Neural crest cell (in vitro differentiated cells): ENCODE measurements around the gene TMEM114. TPM values are rescaled to one million over a fixed set of nuclear protein-coding genes. Genes with fewer than 3 reads are reported as not detected.

ENCODE experiments used
- DNase-seq: peaks from one replicate; pipeline ENCODE4 v3.0.0; 2021; ENCODE audit warnings: low read depth, mixed read lengths, low spot score
- H3K27ac Mint-ChIP-seq: one replicate; pipeline ENCODE4 v1.8.0; 2021; ENCODE audit warnings: mild to moderate bottlenecking, mixed read lengths; ENCODE audit not compliant: unreplicated experiment
- H3K27me3 Mint-ChIP-seq: 2 replicates; pipeline ENCODE4 v1.8.0; 2021; ENCODE audit warnings: low read depth, mild to moderate bottlenecking, mixed read lengths
- H3K36me3 Mint-ChIP-seq: 2 replicates; pipeline ENCODE4 v1.8.0; 2021; ENCODE audit warnings: low read depth, mild to moderate bottlenecking, mixed read lengths
- H3K4me1 Mint-ChIP-seq: 2 replicates; pipeline ENCODE4 v1.8.0; 2021; ENCODE audit warnings: mixed read lengths
- H3K4me3 Mint-ChIP-seq: one replicate; pipeline ENCODE4 v1.8.0; 2021; ENCODE audit warnings: mild to moderate bottlenecking, mixed read lengths
- H3K9me3 Mint-ChIP-seq: 2 replicates; pipeline ENCODE4 v1.8.0; 2021; ENCODE audit warnings: mixed read lengths
- CTCF ChIP-seq: fragments of 200-600 bp; sonication (generic); conservative IDR thresholded peaks from 2 replicates; pipeline ENCODE4 v1.5.0; 2021; ENCODE audit warnings: antibody characterized with exemption, mild to moderate bottlenecking
- total RNA-seq: library from RNA; stranded (reverse); gene quantifications from 2 replicates; pipeline ENCODE4 v1.2.1, GENCODE V29; 2021

The TMEM114 gene
- total RNA-seq, 1 donor from 2014 or later = not detected

- DNase-seq = no peak
- TF ChIP-seq CTCF = no peak
- H3K9me3 Mint-ChIP-seq = no peaks in the 10 kb centered on the region
- peaks cover 51% of the 10 kb centered on the region for H3K27me3 Mint-ChIP-seq
- H3K4me1 Mint-ChIP-seq = peaks cover 12% of the 10 kb centered on the region
- no peak overlapping the region for H3K27ac Mint-ChIP-seq
- H3K36me3 Mint-ChIP-seq = no peaks in the 10 kb centered on the region
- H3K4me3 Mint-ChIP-seq = no peak overlapping the region
Measured at GRCh38 chr16:8587065-8587464, 3.2 kb downstream of the TMEM114 start.

DNA sequence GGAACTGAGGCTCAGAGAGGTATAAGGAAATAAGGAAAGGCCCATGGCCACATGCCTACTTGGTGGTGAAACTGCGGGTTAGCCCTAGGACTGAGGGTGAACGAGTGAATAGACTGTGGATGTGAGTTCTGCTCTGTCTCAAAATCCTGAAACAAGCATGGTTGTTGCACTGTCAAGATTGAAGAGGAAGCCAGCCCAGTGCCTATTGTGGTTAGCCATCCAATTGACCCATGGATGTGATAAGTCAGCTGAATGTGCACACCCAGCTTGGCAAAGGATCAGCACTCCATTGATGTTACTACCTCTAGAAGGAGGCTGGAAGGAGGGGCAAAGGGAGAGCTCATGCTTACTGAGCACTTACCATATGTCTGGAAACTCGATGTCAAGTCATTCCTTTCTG is 4.5 kb downstream of the TMEM114 start:
- Mint-ChIP-seq H3K9me3 (no peaks in the 10 kb centered on the region), H3K27me3 (peaks cover 51% of the 10 kb centered on the region), H3K4me3 (no peak overlapping the region), H3K4me1 (peaks cover 15% of the 10 kb centered on the region), H3K27ac (no peak overlapping the region), H3K36me3 (no peaks in the 10 kb centered on the region)
- no peak for TF ChIP-seq CTCF
- no peak for DNase-seq

- DNase-seq = no peak
- H3K27me3 Mint-ChIP-seq = peaks cover 51% of the 10 kb centered on the region
- H3K4me1 Mint-ChIP-seq = peaks cover 13% of the 10 kb centered on the region
- no peak for TF ChIP-seq CTCF
- H3K9me3 Mint-ChIP-seq = no peaks in the 10 kb centered on the region
- H3K27ac Mint-ChIP-seq = no peak overlapping the region
- no peak overlapping the region for H3K4me3 Mint-ChIP-seq
- H3K36me3 Mint-ChIP-seq = no peaks in the 10 kb centered on the region
Measured at GRCh38 chr16:8585041-8585440, 5.3 kb downstream of the TMEM114 start.

DNA sequence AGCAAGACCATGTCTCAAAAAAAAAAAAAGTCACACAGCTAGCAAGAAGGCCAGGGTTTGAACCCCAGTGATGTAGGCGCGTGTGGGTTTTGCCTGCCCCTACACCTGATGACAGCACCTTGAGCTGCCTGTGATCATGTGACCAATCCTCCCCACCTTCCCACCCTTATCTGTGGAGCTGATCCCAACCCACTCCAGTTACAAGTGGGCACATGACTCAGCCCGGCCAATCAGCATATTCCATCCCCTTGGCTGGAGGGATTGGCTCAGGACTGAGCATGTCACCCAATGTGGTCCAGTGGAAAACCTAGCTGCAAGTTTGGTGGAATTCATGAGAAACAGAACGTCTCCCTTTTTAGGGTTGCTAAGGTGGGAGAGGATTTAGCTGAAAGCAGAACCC is 6.6 kb downstream of the TMEM114 start:
- DNase-seq = no peak
- TF ChIP-seq CTCF = no peak
- Mint-ChIP-seq H3K27me3 (peaks cover 42% of the 10 kb centered on the region), H3K4me1 (peaks cover 8% of the 10 kb centered on the region), H3K4me3 (no peak overlapping the region), H3K36me3 (no peaks in the 10 kb centered on the region), H3K27ac (no peak overlapping the region), H3K9me3 (no peaks in the 10 kb centered on the region)

- H3K36me3 Mint-ChIP-seq = no peaks in the 10 kb centered on the region
- no peak overlapping the region for H3K4me3 Mint-ChIP-seq
- no peak for DNase-seq
- no peak for TF ChIP-seq CTCF
- peaks cover 37% of the 10 kb centered on the region for H3K27me3 Mint-ChIP-seq
- H3K27ac Mint-ChIP-seq = no peak overlapping the region
- H3K9me3 Mint-ChIP-seq = no peaks in the 10 kb centered on the region
- peaks cover 4% of the 10 kb centered on the region for H3K4me1 Mint-ChIP-seq
Measured at GRCh38 chr16:8583199-8583598, 7.1 kb downstream of the TMEM114 start.
